ENCODE data around the gene SH3GL3.

GRCh38 chr15:83549623-83550022 lies 102.5 kb downstream of the SH3GL3 start:
- TF ChIP-seq CTCF (IDR thresholded peaks at IDR 0.05), result no peak
- TF ChIP-seq POLR2A (IDR thresholded peaks at IDR 0.05), result no peak

All from lower leg skin (tissue), 3 donors.